HAP-1 (cell line): ENCODE data around the gene UGDH.

Experiments used
- DNase-seq, 2 experiments: peaks; one replicate each; pipeline ENCODE4 v3.0.0-alpha.2; 2016 to 2020; ENCODE audit warnings: low spot score in 2 of 2
- H3K27me3 ChIP-seq: fragments of 250-450 bp; sonication (Bioruptor Pico); 2 replicates; pipeline ENCODE4 v1.5.1; 2020; ENCODE audit warnings: low read depth, mild to moderate bottlenecking, moderate library complexity
- H3K36me3 ChIP-seq: fragments of 250-450 bp; sonication (Bioruptor Pico); replicated peaks from 2 replicates; pipeline ENCODE4 v1.5.1; 2020; ENCODE audit warnings: mild to moderate bottlenecking
- H3K4me1 ChIP-seq: fragments of 250-450 bp; sonication (Bioruptor Pico); 2 replicates; pipeline ENCODE4 v1.5.1; 2020; ENCODE audit warnings: mild to moderate bottlenecking
- H3K4me3 ChIP-seq: fragments of 250-450 bp; sonication (Bioruptor Pico); 2 replicates; pipeline ENCODE4 v1.5.1; 2020; ENCODE audit warnings: mild to moderate bottlenecking, moderate library complexity
- H3K9me3 ChIP-seq: fragments of 250-450 bp; sonication (Bioruptor Pico); 2 replicates; pipeline ENCODE4 v1.5.1; 2020; ENCODE audit warnings: mild to moderate bottlenecking, moderate library complexity
- in situ Hi-C: fragments of 300-500 bp; cut with MboI; formaldehyde crosslinking; loops from 3 replicates; pipeline ENCODE4 v1.14.3; 2020; ENCODE audit warnings: low sequenced_read_pairs, inconsistent platforms, mixed read lengths

Gene UGDH

GRCh38 chr4:39527296-39528060 lies at the start of gene UGDH:
Gene UGDH (minus strand): TSS chr4:39527439. CDS start chr4:39521512, 5,927 bp downstream.
- peaks cover 6% of the 10 kb centered on the region; the same call in 1 of the 2 replicates for H3K4me1 ChIP-seq
- peaks cover 7% of the 10 kb centered on the region; the same call in 1 of the 2 replicates for H3K9me3 ChIP-seq
- in situ Hi-C loops = no loop called here
- no peaks in the 10 kb centered on the region for H3K27me3 ChIP-seq
- H3K4me3 ChIP-seq = peak within 1 kb of the TSS; percentile 94
- H3K36me3 ChIP-seq = no peaks in the 10 kb centered on the region; the same call in 1 of the 2 replicates
- peak; percentile 98 to 99 for DNase-seq

GRCh38 chr4:39574946-39575345 lies 47.7 kb upstream of the UGDH start:
- DNase-seq = no peak
- H3K27me3 ChIP-seq = no peaks in the 10 kb centered on the region
- in situ Hi-C loops = no loop called here
- H3K4me1 ChIP-seq = no peaks in the 10 kb centered on the region
- H3K36me3 ChIP-seq = no peaks in the 10 kb centered on the region
- H3K9me3 ChIP-seq = no peaks in the 10 kb centered on the region
- no peak overlapping the region for H3K4me3 ChIP-seq

- no peak overlapping the region for H3K4me3 ChIP-seq
- H3K4me1 ChIP-seq = no peaks in the 10 kb centered on the region
- no peaks in the 10 kb centered on the region for H3K36me3 ChIP-seq
- DNase-seq = no peak
- no peaks in the 10 kb centered on the region for H3K9me3 ChIP-seq
- H3K27me3 ChIP-seq = no peaks in the 10 kb centered on the region
- in situ Hi-C loops = no loop called here
These were observed 44.3 kb upstream of the UGDH start for GRCh38 chr4:39571504-39571903.

- Histone ChIP-seq H3K4me1 (no peaks in the 10 kb centered on the region), H3K9me3 (no peaks in the 10 kb centered on the region), H3K36me3 (no peaks in the 10 kb centered on the region), H3K4me3 (no peak overlapping the region), H3K27me3 (no peaks in the 10 kb centered on the region)
- no peak for DNase-seq
- in situ Hi-C loops = no loop called here
These were observed 43.8 kb upstream of the UGDH start for GRCh38 chr4:39571054-39571453.

GRCh38 chr4:39569209-39569608 lies 42.0 kb upstream of the UGDH start:
- Histone ChIP-seq H3K4me1 (no peaks in the 10 kb centered on the region), H3K27me3 (no peaks in the 10 kb centered on the region), H3K36me3 (no peaks in the 10 kb centered on the region), H3K4me3 (no peak overlapping the region), H3K9me3 (no peaks in the 10 kb centered on the region)
- in situ Hi-C loops = no loop called here
- DNase-seq = no peak

GRCh38 chr4:39568805-39569204 lies 41.6 kb upstream of the UGDH start:
- in situ Hi-C loops = no loop called here
- no peak for DNase-seq
- Histone ChIP-seq H3K9me3 (no peaks in the 10 kb centered on the region), H3K4me3 (no peak overlapping the region), H3K4me1 (no peaks in the 10 kb centered on the region), H3K27me3 (no peaks in the 10 kb centered on the region), H3K36me3 (no peaks in the 10 kb centered on the region)

GRCh38 chr4:39565878-39566600 lies 38.8 kb upstream of the UGDH start:
- DNase-seq = no peak
- in situ Hi-C loops = no loop called here

GRCh38 chr4:39563346-39563847 lies 36.2 kb upstream of the UGDH start:
- Histone ChIP-seq H3K27me3 (no peaks in the 10 kb centered on the region), H3K9me3 (no peaks in the 10 kb centered on the region), H3K36me3 (no peaks in the 10 kb centered on the region), H3K4me3 (no peak overlapping the region), H3K4me1 (peaks cover 3% of the 10 kb centered on the region; the same call in 1 of the 2 replicates)
- in situ Hi-C loops = no loop called here
- DNase-seq = no peak

More at GRCh38 chr4:39565878-39566600, 38.8 kb upstream of the UGDH start:
- H3K4me1 ChIP-seq = no peaks in the 10 kb centered on the region
- no peak overlapping the region for H3K4me3 ChIP-seq
- H3K9me3 ChIP-seq = no peaks in the 10 kb centered on the region
- no peaks in the 10 kb centered on the region for H3K36me3 ChIP-seq
- no peaks in the 10 kb centered on the region for H3K27me3 ChIP-seq

- Histone ChIP-seq H3K4me1 (peaks cover 9% of the 10 kb centered on the region; the same call in 1 of the 2 replicates), H3K4me3 (no peak overlapping the region), H3K27me3 (no peaks in the 10 kb centered on the region), H3K9me3 (no peaks in the 10 kb centered on the region), H3K36me3 (no peaks in the 10 kb centered on the region)
- in situ Hi-C loops = no loop called here
- DNase-seq = no peak
These were observed 35.6 kb upstream of the UGDH start for GRCh38 chr4:39562792-39563191.

- no peak for DNase-seq
- in situ Hi-C loops = no loop called here
- no peaks in the 10 kb centered on the region for H3K9me3 ChIP-seq
- H3K4me3 ChIP-seq = no peak overlapping the region
- no peaks in the 10 kb centered on the region for H3K27me3 ChIP-seq
- H3K36me3 ChIP-seq = no peaks in the 10 kb centered on the region
- H3K4me1 ChIP-seq = peaks cover 9% of the 10 kb centered on the region; the same call in 1 of the 2 replicates
These were observed 32.4 kb upstream of the UGDH start for GRCh38 chr4:39559626-39560025.

- in situ Hi-C loops = no loop called here
- Histone ChIP-seq H3K9me3 (no peaks in the 10 kb centered on the region), H3K27me3 (no peaks in the 10 kb centered on the region), H3K36me3 (no peaks in the 10 kb centered on the region), H3K4me1 (peaks cover 9% of the 10 kb centered on the region; the same call in 1 of the 2 replicates), H3K4me3 (no peak overlapping the region)
- DNase-seq = no peak
These were observed 28.2 kb upstream of the UGDH start for GRCh38 chr4:39555472-39555871.

- in situ Hi-C loops = no loop called here
- Histone ChIP-seq H3K36me3 (no peaks in the 10 kb centered on the region), H3K9me3 (no peaks in the 10 kb centered on the region), H3K27me3 (no peaks in the 10 kb centered on the region), H3K4me3 (no peak overlapping the region), H3K4me1 (peaks cover 11% of the 10 kb centered on the region)
- DNase-seq = no peak
These were observed 21.3 kb upstream of the UGDH start for GRCh38 chr4:39548425-39549067.

GRCh38 chr4:39544580-39545315 lies 17.5 kb upstream of the UGDH start:
- no peaks in the 10 kb centered on the region for H3K27me3 ChIP-seq
- H3K4me1 ChIP-seq = peaks cover 11% of the 10 kb centered on the region
- H3K9me3 ChIP-seq = no peaks in the 10 kb centered on the region
- H3K36me3 ChIP-seq = no peaks in the 10 kb centered on the region
- peak in 1 of 2 experiments; percentile 78 for DNase-seq
- no peak overlapping the region for H3K4me3 ChIP-seq
- in situ Hi-C loops = no loop called here
